SK-N-MC (cell line): Measurements from ENCODE around the gene PCSK5.
"Not testable (repeated sequence)": the region's sequence is repeated elsewhere in the genome, so short reads cannot be mapped to it uniquely, and the experiment has no call there.

ENCODE experiments used
- DNase-seq: peaks from one replicate; pipeline ENCODE4 v3.0.0-alpha.2; 2011; ENCODE audit warnings: low read depth, low spot score
- H3K27ac ChIP-seq: fragments of 200-600 bp; sonication (generic); 2 replicates; pipeline ENCODE4 v1.5.1; 2016; ENCODE audit warnings: mixed run types
- H3K36me3 ChIP-seq: fragments of 200-600 bp; sonication (generic); 2 replicates; pipeline ENCODE4 v1.6.1; 2017; ENCODE audit warnings: antibody characterized with exemption, low read length, mixed read lengths; ENCODE audit not compliant: insufficient read depth
- H3K4me3 ChIP-seq: fragments of 200-600 bp; sonication (generic); 2 replicates; pipeline ENCODE4 v1.5.1; 2016
- H3K9ac ChIP-seq: fragments of 200-600 bp; sonication (generic); 2 replicates; pipeline ENCODE4 v1.8.0; 2017; ENCODE audit warnings: mixed run types, mixed read lengths; ENCODE audit not compliant: insufficient read length
- H3K9me3 ChIP-seq: fragments of 200-600 bp; sonication (generic); 2 replicates; pipeline ENCODE4 v1.6.1; 2017; ENCODE audit warnings: low read depth, mild to moderate bottlenecking, antibody characterized with exemption, low read length, moderate library complexity, mixed read lengths
- EZH2 ChIP-seq: fragments of 200-600 bp; sonication (generic); IDR thresholded peaks from one replicate; pipeline ENCODE4 v1.6.1; 2017; ENCODE audit warnings: antibody characterized with exemption
- FOXP2 ChIP-seq: optimal IDR thresholded peaks from 2 replicates; pipeline ENCODE3; 2011; ENCODE audit warnings: mild to moderate bottlenecking, moderate library complexity; ENCODE audit not compliant: insufficient read depth; ENCODE audit errors: extremely low read length, control extremely low read depth
- POLR2AphosphoS5 ChIP-seq: IDR thresholded peaks from 2 replicates; pipeline ENCODE4 v1.6.1; 2012; ENCODE audit warnings: mild to moderate bottlenecking, low read depth, low read length, borderline replicate concordance

The PCSK5 gene

GRCh38 chr9:76038431-76038830, 148.0 kb downstream of the PCSK5 start:
- Histone ChIP-seq H3K36me3 (no peaks in the 10 kb centered on the region), H3K9me3 (no peaks in the 10 kb centered on the region), H3K4me3 (no peak overlapping the region), H3K9ac (no peak overlapping the region), H3K27ac (no peak overlapping the region)
- DNase-seq: no peak
- TF ChIP-seq EZH2 (no peak), FOXP2 (no peak), POLR2AphosphoS5 (no peak)

- no peak overlapping the region for H3K9ac ChIP-seq
- TF ChIP-seq EZH2 (no peak), FOXP2 (no peak), POLR2AphosphoS5 (no peak)
- peak overlapping the region; percentile 41; the same call in 1 of the 2 replicates for H3K4me3 ChIP-seq
- H3K27ac ChIP-seq: peak overlapping the region; percentile 58; the same call in 1 of the 2 replicates
- DNase-seq: no peak
- H3K9me3 ChIP-seq: no peaks in the 10 kb centered on the region
- no peaks in the 10 kb centered on the region for H3K36me3 ChIP-seq
Measured at GRCh38 chr9:76044266-76044819, 153.9 kb downstream of the PCSK5 start.

- H3K9me3 ChIP-seq: no peaks in the 10 kb centered on the region
- no peak for DNase-seq
- H3K4me3 ChIP-seq: no peak overlapping the region
- H3K27ac ChIP-seq: 0 out of 2 replicates have a peak overlapping the region, but pooled peaks have one; percentile 58
- H3K36me3 ChIP-seq: no peaks in the 10 kb centered on the region
- H3K9ac ChIP-seq: no peak overlapping the region
- no peak for TF ChIP-seq EZH2
- TF ChIP-seq FOXP2: no peak
- TF ChIP-seq POLR2AphosphoS5: no peak
Measured at GRCh38 chr9:76045221-76045620, 154.7 kb downstream of the PCSK5 start.

GRCh38 chr9:76049341-76049740, 158.9 kb downstream of the PCSK5 start:
- no peak for TF ChIP-seq POLR2AphosphoS5
- TF ChIP-seq FOXP2: no peak
- TF ChIP-seq EZH2: no peak
- no peaks in the 10 kb centered on the region for H3K9me3 ChIP-seq
- DNase-seq: no peak
- H3K36me3 ChIP-seq: no peaks in the 10 kb centered on the region
- no peak overlapping the region for H3K4me3 ChIP-seq
- H3K27ac ChIP-seq: no peak overlapping the region
- no peak overlapping the region for H3K9ac ChIP-seq

GRCh38 chr9:76067696-76068095, 177.2 kb downstream of the PCSK5 start:
- Histone ChIP-seq H3K9ac (no peak overlapping the region), H3K4me3 (no peak overlapping the region), H3K9me3 (no peaks in the 10 kb centered on the region), H3K36me3 (no peaks in the 10 kb centered on the region), H3K27ac (no peak overlapping the region)
- no peak for DNase-seq
- TF ChIP-seq EZH2: no peak
- no peak for TF ChIP-seq FOXP2
- TF ChIP-seq POLR2AphosphoS5: no peak

- no peak for DNase-seq
- Histone ChIP-seq H3K36me3 (no peaks in the 10 kb centered on the region), H3K4me3 (no peak overlapping the region), H3K9me3 (no peaks in the 10 kb centered on the region), H3K27ac (no peak overlapping the region), H3K9ac (no peak overlapping the region)
- TF ChIP-seq FOXP2 (no peak), POLR2AphosphoS5 (no peak), EZH2 (no peak)
Measured at GRCh38 chr9:76077537-76077936, 187.1 kb downstream of the PCSK5 start.

- not testable (repeated sequence) for DNase-seq, H3K9me3 ChIP-seq
Measured at GRCh38 chr9:76081281-76081680, 190.8 kb downstream of the PCSK5 start.

GRCh38 chr9:76082057-76082456, 191.6 kb downstream of the PCSK5 start:
- Histone ChIP-seq H3K36me3 (no peaks in the 10 kb centered on the region), H3K27ac (no peak overlapping the region), H3K9ac (no peak overlapping the region), H3K9me3 (no peaks in the 10 kb centered on the region), H3K4me3 (no peak overlapping the region)
- no peak for DNase-seq
- TF ChIP-seq POLR2AphosphoS5: no peak

More at GRCh38 chr9:76081281-76081680, 190.8 kb downstream of the PCSK5 start:
- H3K9ac ChIP-seq, H3K4me3 ChIP-seq, H3K27ac ChIP-seq, H3K36me3 ChIP-seq: not testable (repeated sequence)

- no peak for DNase-seq
- no peaks in the 10 kb centered on the region for H3K9me3 ChIP-seq
- no peaks in the 10 kb centered on the region for H3K36me3 ChIP-seq
- TF ChIP-seq EZH2: no peak
- no peak overlapping the region for H3K4me3 ChIP-seq
- no peak overlapping the region for H3K27ac ChIP-seq
- H3K9ac ChIP-seq: no peak overlapping the region
Measured at GRCh38 chr9:76085596-76085995, 195.1 kb downstream of the PCSK5 start.
